ACHN (cell line): ENCODE data around the gene HIP1.
"Not testable (repeated sequence)": the region's sequence is repeated elsewhere in the genome, so short reads cannot be mapped to it uniquely, and the experiment has no call there.

Experiments used
- DNase-seq: peaks from one replicate; pipeline ENCODE4 v3.0.0-alpha.2; 2015
- in situ Hi-C: cut with HindIII; loops from 2 replicates; pipeline ENCODE4 v1.10.0; 2017; ENCODE audit warnings: low sequenced_read_pairs, low pct_ligation_motif_present, low pct_unique_long_range_greater_than_20kb

The HIP1 gene

GRCh38 chr7:75721922-75722321 is 16.8 kb downstream of the HIP1 start:
- DNase-seq, in situ Hi-C loops: not testable (repeated sequence)

- no peak for DNase-seq
- in situ Hi-C loops = no loop called here
Observed at GRCh38 chr7:75721426-75721825, 17.3 kb downstream of the HIP1 start.

GRCh38 chr7:75719626-75720025 is 19.1 kb downstream of the HIP1 start:
- DNase-seq = no peak
- in situ Hi-C loops = no loop called here

GRCh38 chr7:75718390-75719031 is 20.2 kb downstream of the HIP1 start:
- in situ Hi-C loops = no loop called here

GRCh38 chr7:75717746-75718145 is 21.0 kb downstream of the HIP1 start:
- DNase-seq, in situ Hi-C loops: not testable (repeated sequence)

More at GRCh38 chr7:75718390-75719031, 20.2 kb downstream of the HIP1 start:
- no peak for DNase-seq

- DNase-seq = peak; percentile 27
- in situ Hi-C loops = no loop called here
Observed at GRCh38 chr7:75716992-75717626, 21.6 kb downstream of the HIP1 start.

GRCh38 chr7:75715864-75716263 is 22.9 kb downstream of the HIP1 start:
- DNase-seq = no peak
- in situ Hi-C loops = no loop called here

GRCh38 chr7:75712517-75713361 is 26.0 kb downstream of the HIP1 start:
- in situ Hi-C loops = no loop called here
- no peak for DNase-seq

GRCh38 chr7:75711656-75712514 is 26.9 kb downstream of the HIP1 start:
- DNase-seq = no peak
- in situ Hi-C loops = no loop called here

GRCh38 chr7:75711076-75711475 is 27.7 kb downstream of the HIP1 start:
- in situ Hi-C loops = no loop called here
- DNase-seq = no peak

- in situ Hi-C loops = no loop called here
Observed at GRCh38 chr7:75704928-75705327, 33.8 kb downstream of the HIP1 start.

GRCh38 chr7:75702515-75702914 is 36.2 kb downstream of the HIP1 start:
- DNase-seq = no peak
- in situ Hi-C loops = no loop called here

More at GRCh38 chr7:75704928-75705327, 33.8 kb downstream of the HIP1 start:
- DNase-seq = no peak

- no peak for DNase-seq
- in situ Hi-C loops = no loop called here
Observed at GRCh38 chr7:75699993-75700392, 38.7 kb downstream of the HIP1 start.

GRCh38 chr7:75698358-75698757 is 40.4 kb downstream of the HIP1 start:
- DNase-seq = no peak
- in situ Hi-C loops = no loop called here

GRCh38 chr7:75696263-75697037 is 42.3 kb downstream of the HIP1 start:
- in situ Hi-C loops = no loop called here
- no peak for DNase-seq

GRCh38 chr7:75694638-75695399 is 43.9 kb downstream of the HIP1 start:
- no peak for DNase-seq
- in situ Hi-C loops = no loop called here

GRCh38 chr7:75693668-75694067 is 45.1 kb downstream of the HIP1 start:
- in situ Hi-C loops, DNase-seq: not testable (repeated sequence)
